IPS DF 4.7 (cell line): Measurements from ENCODE around the gene RANBP10.
"Not testable (repeated sequence)": the region's sequence is repeated elsewhere in the genome, so short reads cannot be mapped to it uniquely, and the experiment has no call there.

Source experiments
- DNase-seq: peaks from one replicate; pipeline ENCODE4 v3.0.0-alpha.2; 2013; ENCODE audit warnings: low spot score; ENCODE audit errors: extremely low read depth

RANBP10 gene

DNA sequence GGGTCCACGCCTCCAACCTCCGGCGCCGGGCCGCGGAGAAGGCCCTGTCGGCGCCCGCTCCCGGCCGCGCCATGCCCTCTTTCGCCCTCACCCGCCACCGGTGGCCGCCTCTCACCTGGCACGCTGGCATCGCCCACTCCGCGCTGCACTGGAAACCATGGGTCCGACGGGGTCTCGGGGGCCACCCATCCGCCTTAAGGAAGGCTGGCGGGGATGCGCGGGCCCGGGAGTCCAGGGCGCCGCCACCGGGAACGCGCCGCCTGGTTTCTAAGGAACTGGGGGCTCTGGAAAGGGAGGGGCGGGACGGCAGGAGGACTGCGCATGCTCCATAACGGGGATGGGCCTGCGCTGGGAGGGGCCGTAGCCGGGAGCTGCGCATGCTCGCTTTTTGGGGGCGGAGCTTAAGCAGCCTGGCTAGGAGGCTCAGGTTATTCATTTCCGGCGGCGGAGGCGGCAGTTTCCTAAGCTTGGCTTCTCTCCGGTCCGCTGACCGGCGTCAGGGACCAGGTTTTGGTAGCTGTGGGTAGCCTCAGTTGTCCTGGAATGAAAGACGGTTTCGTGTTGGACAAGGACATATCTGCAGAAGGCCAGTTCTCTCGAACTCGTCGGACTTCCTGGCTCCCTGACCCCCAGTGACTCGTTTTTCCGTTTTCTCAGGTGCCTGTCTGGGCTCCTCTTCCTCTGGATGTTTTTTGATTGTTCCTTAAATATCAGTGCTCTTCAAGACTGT is 87.1 kb downstream of the RANBP10 start, which contains the start of gene GFOD2:
Gene GFOD2 (minus strand): TSS at position 269 of the 730 bp plus-strand sequence. CDS start 33,601 bp downstream, outside the sequence.
- peak; percentile 84 for DNase-seq

DNA sequence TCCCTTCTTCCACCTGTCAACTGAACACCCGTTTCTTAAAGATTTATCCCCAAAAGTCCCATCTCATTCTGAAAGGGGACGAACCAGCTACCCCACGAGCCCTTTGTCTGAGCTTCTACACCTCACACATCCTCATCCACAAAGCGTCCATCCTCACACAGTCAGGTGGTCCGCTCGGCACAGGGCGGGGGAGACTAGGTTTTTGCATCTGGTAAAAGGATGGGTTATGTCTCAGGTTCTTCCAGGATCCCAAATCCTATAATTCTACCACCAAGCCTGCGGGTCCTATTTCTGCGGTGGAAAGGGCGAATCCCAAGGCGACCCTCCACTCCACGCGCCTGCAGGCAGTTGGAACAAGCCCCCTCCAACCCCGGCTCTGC is 87.7 kb downstream of the RANBP10 start:
- no peak for DNase-seq

- no peak for DNase-seq
Observed at GRCh38 chr16:67716097-67716496, 90.3 kb downstream of the RANBP10 start.

- no peak for DNase-seq
Observed at GRCh38 chr16:67714522-67714921, 91.8 kb downstream of the RANBP10 start.

DNA sequence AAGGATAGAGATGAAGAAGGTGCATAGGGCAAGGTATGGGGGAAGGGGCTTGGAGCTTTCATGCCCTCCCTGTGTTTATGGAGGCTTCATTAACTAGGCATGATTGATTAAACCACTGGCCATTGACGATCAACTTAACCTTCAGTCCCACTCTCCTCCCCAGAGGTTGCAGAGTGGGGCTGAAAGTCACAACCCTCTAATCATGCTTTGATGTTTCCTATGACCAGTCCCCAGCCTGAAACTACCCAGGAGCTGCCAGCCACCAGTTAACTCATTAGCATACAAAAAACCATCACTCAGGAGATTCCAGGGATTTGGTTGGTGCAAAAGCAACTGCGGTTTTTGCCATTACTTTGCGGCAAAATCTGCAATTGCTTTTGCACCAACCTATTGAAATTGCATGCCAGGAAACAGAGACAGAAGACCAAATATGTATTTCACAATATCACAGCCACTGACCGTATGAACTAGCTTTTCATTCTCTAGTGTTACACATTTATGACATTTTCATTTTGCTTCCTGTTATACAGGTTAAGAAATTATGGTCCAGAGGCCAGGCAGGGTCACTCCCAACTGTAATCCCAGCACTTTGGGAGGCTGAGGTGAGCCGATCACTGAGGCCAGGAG is 92.6 kb downstream of the RANBP10 start:
- DNase-seq: no peak

DNA sequence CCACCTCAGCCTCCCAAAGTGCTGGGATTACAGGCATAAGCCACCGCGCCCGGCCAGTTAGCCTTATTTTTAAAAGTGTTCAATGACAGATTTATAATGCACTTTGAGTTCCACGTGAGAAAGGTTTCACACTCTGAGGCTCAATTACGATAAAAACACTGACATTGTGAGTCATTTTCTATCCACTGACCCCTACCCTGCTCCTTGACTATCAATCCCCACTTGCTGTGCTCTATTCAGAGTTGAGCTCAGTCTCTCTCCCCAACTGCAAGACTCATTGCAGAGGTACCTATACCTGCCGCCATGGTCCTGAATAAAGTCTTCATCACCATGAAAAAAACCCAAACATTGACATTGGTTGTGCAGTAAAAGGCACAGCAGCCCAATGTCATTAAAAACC is 95.8 kb downstream of the RANBP10 start:
- DNase-seq: no peak

- DNase-seq: no peak
Observed at GRCh38 chr16:67709050-67709449, 97.3 kb downstream of the RANBP10 start.

DNA sequence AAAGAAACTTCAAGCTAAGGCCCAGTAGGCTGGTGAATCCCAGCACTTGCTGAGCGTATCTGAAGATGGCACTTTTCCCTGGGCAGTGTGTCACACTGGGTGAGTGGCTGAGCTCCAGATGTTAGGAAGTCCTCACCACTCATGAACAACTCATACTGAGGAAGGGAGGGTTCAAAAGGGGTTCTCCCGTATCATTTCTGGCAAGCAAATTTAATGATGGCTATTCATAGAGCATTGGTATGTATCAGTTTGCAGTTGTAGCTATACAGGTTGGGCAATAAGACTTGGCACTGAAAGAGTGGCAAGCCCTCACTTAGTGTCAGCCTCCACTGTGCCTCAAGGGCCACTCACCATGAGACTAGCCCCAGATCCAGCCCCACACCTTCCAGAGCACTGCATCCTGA is 98.0 kb downstream of the RANBP10 start:
- no peak for DNase-seq

- DNase-seq: no peak
Observed at GRCh38 chr16:67707790-67708189, 98.6 kb downstream of the RANBP10 start.

DNA sequence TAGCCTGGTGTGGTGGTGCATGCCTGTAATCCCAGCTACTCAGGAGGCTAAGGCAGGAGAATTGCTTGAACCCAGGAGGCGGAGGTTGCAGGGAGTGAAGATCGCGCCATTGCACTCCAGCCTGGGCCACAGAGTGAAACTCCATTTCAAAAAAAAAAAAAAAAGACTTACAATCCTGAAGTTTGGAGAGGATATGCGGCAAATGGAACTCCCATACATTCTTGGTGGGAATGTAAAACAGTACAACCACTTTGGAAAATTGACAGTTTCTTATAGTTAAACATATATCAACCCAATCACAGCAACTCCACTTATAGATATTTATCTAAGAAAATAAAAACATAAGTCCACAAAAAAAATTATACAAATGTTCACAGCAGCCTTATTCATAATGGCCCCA is 99.2 kb downstream of the RANBP10 start:
- no peak for DNase-seq

GRCh38 chr16:67704110-67704509 is 102.2 kb downstream of the RANBP10 start:
- DNase-seq: no peak

- DNase-seq: no peak
Observed at GRCh38 chr16:67703626-67704025, 102.7 kb downstream of the RANBP10 start.

DNA sequence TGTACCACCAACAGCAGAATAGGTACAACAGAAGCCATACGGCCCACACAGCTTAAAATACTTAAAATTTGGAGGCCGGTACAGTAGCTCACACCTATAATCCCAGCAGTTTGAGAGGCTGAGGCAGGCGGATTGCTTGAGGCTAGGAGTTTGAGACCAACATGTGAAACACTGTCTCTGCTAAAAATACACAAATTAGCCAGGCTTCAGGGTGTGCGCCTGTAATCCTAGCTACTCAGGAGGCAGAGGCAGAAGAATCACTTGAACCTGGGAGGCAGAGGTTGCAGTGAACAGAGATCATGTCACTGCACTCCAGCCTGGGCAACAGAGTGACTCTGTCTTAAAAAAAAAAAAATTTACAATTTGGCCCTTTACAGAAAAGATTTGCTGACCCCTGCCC is 104.2 kb downstream of the RANBP10 start:
- DNase-seq: no peak

- no peak for DNase-seq
Observed at GRCh38 chr16:67701420-67701819, 104.9 kb downstream of the RANBP10 start.

- DNase-seq: no peak
Observed at GRCh38 chr16:67699265-67699664, 107.1 kb downstream of the RANBP10 start.

DNA sequence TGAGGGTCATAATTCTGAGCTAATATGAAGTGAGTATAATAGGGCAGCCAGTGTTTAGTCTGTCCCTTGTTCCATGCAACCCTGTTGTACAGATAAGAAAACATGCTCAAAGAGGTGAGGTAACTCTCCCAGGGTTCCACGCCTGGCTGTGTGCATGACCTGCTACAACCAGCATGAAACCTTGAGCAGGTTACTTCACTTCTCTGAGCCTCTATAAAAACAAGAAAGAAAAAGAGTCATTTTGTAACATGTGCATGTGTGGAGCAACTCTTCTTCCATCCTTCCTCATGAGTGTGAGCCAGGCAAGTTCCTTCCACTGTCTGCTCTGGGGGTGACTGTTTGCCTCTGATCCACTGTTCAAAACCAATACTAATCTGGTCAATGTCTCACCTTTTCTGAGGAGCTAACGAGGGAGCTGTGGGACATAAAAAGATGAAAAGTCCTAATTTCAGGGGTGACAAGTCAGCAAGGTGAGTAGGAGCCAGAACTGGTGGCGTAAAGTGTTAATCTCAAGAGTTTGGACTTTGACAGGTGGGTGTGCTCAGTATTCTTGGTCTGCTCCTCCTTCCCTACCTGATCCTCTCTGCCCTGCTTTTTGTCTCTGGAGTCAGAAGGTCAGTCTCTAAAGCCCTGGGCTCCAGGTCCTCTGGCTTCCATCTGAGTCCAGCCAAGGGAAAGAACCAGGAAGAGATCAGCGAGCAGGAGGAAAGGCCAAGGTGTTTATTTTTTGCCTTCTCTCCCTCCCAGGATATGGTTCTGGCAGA is 108.8 kb downstream of the RANBP10 start:
- no peak for DNase-seq

DNA sequence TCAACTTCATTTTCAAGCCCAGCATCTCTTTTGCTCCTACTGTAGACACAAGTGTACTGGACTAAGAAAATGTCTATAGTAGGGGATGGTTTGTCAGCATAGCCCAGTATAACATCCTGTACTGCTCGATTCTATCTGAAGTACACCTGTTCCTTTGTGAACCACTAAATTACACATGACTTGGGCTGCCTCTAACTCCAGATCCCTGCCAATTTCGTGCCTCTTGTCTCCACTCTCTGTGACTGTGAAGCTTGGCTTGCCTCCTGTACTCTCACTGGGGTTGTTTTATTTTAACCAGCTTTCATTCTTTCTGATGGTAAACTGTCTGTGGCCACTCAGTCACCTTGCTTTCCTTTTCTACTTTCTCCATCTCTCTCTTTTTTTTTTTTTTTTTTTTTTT is 111.7 kb downstream of the RANBP10 start:
- DNase-seq: no peak

DNA sequence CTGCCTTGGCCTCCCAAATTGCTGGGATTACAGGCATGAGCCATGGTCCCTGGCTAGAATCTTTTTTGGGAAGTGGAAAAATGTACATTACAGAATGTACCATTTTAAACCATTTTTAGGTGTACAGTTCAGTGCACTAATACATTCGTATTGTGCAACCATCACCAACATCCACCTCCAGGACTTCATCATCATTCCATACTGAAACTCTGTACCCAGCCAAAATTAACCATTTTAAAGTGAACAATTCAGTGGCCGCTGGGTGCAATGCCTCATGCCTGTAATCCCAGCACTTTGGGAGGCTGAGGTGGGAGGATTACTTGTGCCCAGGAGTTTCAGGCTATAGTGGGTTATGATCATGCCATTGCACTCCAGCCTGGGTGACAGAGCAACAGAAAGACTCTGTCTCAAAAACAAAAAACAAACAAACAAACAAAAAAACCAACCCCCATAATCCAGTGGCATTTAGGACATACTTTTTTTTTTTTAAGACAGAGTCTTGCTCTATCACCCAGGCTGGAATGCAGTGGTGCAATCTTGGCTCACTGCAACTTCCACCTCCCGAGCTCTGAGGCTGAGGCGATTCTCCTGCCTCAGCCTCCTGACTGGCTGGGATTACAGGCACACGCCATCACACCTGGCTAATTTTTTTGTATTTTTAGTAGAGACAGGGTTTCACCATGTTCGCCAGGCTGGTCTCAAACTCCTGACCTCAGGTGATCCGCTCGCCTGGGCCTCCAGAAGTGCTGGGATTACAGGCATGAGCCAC is 112.7 kb downstream of the RANBP10 start:
- not testable (repeated sequence) for DNase-seq

DNA sequence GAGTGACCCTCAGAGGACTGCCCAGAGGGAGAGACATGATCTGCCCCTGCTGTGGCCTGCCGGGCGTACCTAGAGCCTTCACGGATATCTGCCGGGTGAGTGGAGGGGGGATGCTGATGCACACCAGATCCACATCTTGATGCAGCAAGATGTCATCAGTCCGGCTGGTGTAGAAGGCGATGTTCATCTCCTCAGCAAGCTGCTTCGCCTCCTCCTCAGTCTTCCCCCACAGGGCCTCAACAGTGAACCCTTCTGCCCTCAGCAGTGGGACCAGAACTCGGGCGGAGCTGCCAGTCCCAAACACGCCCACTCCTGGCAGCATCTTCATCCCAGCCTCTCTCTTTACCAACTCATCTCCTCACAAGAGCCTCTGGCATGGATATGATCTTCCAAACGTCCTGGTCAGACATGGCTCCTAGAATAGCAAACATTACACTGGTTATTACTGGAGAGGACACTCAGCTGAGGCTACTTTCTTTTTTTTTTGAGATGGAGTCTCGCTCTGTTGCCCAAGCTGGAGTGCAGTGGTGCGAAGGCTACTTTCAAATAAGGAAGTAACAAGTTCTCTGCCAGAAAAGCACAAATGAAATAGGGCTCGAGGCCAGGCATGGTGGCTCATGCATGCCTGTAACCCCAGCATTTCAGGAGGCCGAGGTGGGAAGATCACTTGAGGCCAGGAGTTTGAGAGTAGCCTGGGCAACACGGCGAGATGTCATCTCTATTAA is 120.8 kb downstream of the RANBP10 start:
- DNase-seq: no peak

DNA sequence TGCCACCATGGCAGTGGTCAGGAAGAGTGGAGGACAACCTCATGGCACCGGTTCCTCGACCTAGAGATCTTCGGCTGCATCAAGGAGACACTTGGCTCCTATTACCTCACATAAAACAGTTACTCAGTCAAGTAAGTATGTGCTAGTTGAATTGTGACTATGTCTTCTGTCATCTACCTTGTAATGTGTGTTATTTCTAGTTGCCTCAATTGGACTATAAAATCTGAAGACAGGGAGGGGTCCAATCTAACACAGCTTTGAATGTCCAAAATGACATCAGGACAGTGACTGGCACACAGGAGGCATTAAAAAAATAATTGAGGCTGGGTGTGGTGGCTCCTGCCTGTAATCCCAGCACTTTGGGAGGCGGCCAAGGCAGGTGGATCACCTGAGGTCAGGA is 122.6 kb downstream of the RANBP10 start:
- DNase-seq: no peak
